ENCODE data around the gene ELOVL5.

Gene ELOVL5

DNA sequence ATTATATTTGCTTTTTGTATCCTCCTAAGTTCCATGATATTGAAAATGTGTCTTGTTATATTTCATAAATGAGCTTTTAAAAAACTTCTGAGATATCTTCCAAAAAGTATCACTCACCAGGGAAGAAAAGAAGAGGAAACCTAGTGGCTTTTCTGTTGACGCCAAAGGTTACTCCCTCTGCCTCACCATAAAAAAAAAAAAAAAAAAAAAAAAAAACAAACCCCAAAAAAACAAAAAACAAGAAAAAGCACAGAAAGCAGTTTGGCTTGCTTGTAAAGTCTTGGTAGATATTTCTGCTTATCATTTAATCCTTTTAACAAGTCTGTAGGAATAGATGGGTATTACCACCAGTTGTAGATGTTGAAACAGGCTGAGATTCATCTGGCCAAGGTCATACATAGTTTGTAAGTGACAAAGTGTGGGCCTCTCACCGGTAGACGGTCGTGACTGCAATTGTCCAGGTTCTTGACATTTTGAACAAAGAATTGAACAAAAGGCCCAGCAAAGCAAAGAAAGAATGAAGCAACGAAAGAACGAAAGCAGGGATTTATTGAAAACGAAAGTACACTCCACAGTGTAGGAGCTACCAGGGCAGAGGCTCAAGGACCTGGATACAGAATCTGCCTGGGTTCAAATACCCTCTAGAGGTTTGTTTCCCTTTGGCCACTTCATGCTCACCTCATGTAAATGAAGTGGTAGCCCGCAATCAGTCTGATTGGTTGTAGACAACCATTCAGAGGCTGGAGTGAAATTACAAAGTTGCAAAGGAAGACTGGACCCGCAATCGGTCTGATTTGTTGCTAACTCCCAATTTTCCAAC, 11.6 kb upstream of the ELOVL5 start:
- Histone ChIP-seq H3K4me3 (ENCODE audit: insufficient read depth, low read depth, low read length) (no peak overlapping the region), H3K36me3 (ENCODE audit: control insufficient read depth, insufficient read depth, low read length) (no peaks in the 10 kb centered on the region), H3K4me1 (ENCODE audit: control insufficient read depth, insufficient read depth, low read length) (peaks cover 11% of the 10 kb centered on the region), H3K9me3 (ENCODE audit: control insufficient read depth, low read length) (no peaks in the 10 kb centered on the region), H3K27me3 (ENCODE audit: control insufficient read depth, insufficient read depth, low read length, poor library complexity, severe bottlenecking) (peaks cover 13% of the 10 kb centered on the region), H3K27ac (ENCODE audit: insufficient read depth, low read depth, low read length, poor library complexity, severe bottlenecking) (no peak overlapping the region)
- 83 to 88% methylated on average over 9 of the region's 10 CpGs for WGBS, 2 experiments

DNA sequence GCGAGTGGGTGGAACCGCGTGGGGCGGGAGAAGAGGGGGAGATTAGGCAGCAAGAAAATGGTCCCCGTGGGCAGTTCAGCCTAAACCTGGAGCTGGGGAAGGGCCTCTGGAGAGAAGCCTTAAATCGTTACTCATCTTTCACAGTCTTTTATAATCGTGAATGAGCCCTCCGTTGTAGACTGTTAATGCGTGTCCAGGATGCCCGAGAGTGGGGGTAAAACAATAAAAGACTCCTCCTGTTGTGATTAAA, 11.0 kb upstream of the ELOVL5 start:
- Histone ChIP-seq H3K27me3 (ENCODE audit: control insufficient read depth, insufficient read depth, low read length, poor library complexity, severe bottlenecking) (peaks cover 13% of the 10 kb centered on the region), H3K27ac (ENCODE audit: insufficient read depth, low read depth, low read length, poor library complexity, severe bottlenecking) (peak overlapping the region; percentile 38), H3K4me3 (ENCODE audit: insufficient read depth, low read depth, low read length) (peak overlapping the region; percentile 56), H3K36me3 (ENCODE audit: control insufficient read depth, insufficient read depth, low read length) (no peaks in the 10 kb centered on the region), H3K9me3 (ENCODE audit: control insufficient read depth, low read length) (no peaks in the 10 kb centered on the region), H3K4me1 (ENCODE audit: control insufficient read depth, insufficient read depth, low read length) (peaks cover 11% of the 10 kb centered on the region)
- 17 to 19% methylated on average over 10 of the region's 10 CpGs for WGBS, 2 experiments

DNA sequence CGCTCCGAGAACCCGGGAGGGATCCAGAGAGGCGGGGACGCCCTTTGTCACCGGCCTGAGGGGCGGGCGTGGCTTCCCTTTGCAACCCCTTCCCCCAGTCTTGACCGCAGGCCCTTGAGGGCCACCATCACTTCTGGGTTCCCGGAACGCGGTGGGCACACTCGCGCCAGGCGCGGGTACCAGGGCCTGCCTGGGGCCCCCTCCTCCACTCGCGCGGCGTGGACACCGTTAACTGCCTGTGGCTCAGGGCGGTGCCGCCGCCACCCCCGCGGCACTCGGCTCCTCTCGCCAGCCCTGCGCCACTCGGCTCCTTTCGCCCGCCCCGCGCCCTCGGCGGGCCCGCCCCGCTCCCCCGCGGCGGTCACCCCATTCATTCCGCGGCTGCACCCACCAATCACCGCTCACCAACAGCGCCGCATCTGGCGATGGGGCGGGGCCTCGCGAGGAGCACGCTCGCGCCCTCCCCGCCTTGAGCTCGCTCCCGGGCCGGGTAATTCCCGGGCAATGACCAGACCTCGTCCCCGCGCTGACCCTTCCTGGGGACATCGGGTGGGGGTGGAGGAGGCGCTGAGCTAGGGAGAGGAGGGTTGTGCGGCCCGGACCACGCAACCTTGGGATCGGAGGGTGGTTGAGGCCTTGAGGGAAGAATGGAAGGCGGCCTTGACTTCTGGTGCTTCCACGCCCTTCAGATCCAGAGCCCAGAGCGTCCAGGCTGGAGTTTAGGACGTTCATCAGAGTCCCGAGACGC, 10.5 kb upstream of the ELOVL5 start:
- Histone ChIP-seq H3K4me3 (ENCODE audit: insufficient read depth, low read depth, low read length) (peak overlapping the region; percentile 56), H3K27ac (ENCODE audit: insufficient read depth, low read depth, low read length, poor library complexity, severe bottlenecking) (peak overlapping the region; percentile 82), H3K9me3 (ENCODE audit: control insufficient read depth, low read length) (no peaks in the 10 kb centered on the region), H3K4me1 (ENCODE audit: control insufficient read depth, insufficient read depth, low read length) (peaks cover 11% of the 10 kb centered on the region), H3K27me3 (ENCODE audit: control insufficient read depth, insufficient read depth, low read length, poor library complexity, severe bottlenecking) (peaks cover 13% of the 10 kb centered on the region), H3K36me3 (ENCODE audit: control insufficient read depth, insufficient read depth, low read length) (no peaks in the 10 kb centered on the region)
- WGBS, 2 experiments = 1% methylated on average over 73 of the region's 73 CpGs

DNA sequence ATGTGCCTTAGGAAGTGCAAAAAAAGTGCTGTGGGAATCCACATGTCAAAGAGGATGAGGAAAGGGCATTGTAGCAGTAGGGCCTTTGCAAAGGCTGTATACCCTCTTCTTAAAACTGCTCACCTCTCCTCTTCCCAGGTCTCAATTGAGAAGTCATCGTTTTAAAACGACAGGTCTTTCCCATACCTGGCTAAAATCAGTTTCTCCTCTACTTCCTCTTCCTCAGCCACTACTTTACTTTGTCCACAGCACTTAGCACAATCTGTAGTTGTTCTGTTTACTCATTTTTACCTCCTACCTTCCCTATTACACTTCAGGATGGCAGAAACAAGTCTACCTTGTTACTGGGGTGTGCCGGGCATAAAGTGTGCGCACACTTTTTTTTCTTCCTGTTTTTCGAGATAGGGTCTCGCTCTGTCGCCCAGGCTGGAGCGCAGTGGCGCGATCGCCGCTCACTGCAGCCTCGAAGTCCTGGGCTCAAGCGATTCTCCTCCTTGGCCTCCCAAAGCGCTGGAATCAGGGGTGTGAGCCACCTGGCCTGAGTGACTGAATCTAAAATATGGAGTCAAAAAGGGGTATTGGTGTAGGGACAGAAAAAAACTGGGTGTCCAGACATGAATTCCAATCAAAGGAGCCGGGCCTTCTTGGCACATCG, 9.8 kb upstream of the ELOVL5 start:
- H3K4me1 ChIP-seq (ENCODE audit: control insufficient read depth, insufficient read depth, low read length) = peaks cover 11% of the 10 kb centered on the region
- H3K27ac ChIP-seq (ENCODE audit: insufficient read depth, low read depth, low read length, poor library complexity, severe bottlenecking) = peak overlapping the region; percentile 82
- H3K27me3 ChIP-seq (ENCODE audit: control insufficient read depth, insufficient read depth, low read length, poor library complexity, severe bottlenecking) = peaks cover 13% of the 10 kb centered on the region
- no peaks in the 10 kb centered on the region for H3K9me3 ChIP-seq (ENCODE audit: control insufficient read depth, low read length)
- no peaks in the 10 kb centered on the region for H3K36me3 ChIP-seq (ENCODE audit: control insufficient read depth, insufficient read depth, low read length)
- peak overlapping the region; percentile 56 for H3K4me3 ChIP-seq (ENCODE audit: insufficient read depth, low read depth, low read length)
- WGBS, 2 experiments = 18 to 26% methylated on average over 17 of the region's 17 CpGs

DNA sequence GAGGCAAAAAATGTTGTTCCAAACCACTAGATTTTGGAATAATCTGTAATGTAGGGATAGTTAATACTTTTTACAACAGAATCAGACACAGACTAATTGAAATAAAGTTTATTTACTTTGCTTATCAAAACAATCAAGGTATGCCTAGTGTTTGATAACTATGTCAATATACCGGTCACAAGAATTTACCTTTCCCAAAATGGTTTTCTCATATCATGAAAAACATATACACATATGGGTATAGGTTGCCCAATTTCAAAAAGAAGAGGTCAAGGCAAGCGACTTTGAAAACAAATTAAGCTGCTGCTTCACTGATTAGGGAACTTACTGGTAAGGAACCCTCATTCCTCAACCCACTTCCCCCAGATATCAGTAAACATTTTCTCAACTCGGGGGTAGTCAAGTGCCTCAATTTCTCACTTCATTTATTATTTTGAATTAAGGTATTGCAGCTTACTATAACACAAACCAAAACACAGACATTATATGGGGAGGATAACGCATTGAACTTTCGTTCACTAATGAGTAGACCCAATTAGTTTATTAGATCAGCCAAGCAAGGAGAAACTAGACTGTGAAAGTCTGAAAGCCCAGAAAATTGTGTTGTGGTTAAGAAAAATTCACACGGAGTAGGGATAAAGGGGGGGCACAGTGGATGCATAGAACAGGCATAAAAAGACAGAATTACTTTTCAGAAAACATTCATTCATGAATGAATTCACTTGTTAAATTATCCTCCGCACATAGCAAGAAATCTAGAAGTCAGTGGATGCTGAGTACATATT, 9.0 kb upstream of the ELOVL5 start:
- Histone ChIP-seq H3K4me1 (ENCODE audit: control insufficient read depth, insufficient read depth, low read length) (peaks cover 11% of the 10 kb centered on the region), H3K27ac (ENCODE audit: insufficient read depth, low read depth, low read length, poor library complexity, severe bottlenecking) (no peak overlapping the region), H3K36me3 (ENCODE audit: control insufficient read depth, insufficient read depth, low read length) (no peaks in the 10 kb centered on the region), H3K27me3 (ENCODE audit: control insufficient read depth, insufficient read depth, low read length, poor library complexity, severe bottlenecking) (peaks cover 13% of the 10 kb centered on the region), H3K4me3 (ENCODE audit: insufficient read depth, low read depth, low read length) (no peak overlapping the region), H3K9me3 (ENCODE audit: control insufficient read depth, low read length) (no peaks in the 10 kb centered on the region)
- 90 to 93% methylated on average over 4 to 7 of the region's 7 CpGs for WGBS, 2 experiments

DNA sequence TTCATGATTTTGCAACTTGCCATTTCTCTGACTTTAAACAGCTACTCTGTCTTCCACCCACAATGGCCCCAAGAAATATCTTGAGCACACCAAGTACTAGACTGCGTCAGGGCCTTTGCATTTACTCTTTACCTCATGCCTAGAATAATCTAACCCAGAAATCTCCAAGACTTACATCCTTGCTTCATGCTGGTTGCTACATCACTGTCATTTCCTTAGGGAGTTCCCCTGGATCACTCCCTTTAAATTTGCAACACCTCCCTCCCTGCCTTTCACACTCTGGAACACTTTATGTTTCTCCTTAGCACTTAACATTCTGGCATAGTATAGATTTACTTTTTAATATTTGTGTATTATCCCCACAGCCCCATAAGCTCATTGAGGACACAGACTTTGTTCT, 4.9 kb upstream of the ELOVL5 start:
- H3K36me3 ChIP-seq (ENCODE audit: control insufficient read depth, insufficient read depth, low read length) = no peaks in the 10 kb centered on the region
- no peak overlapping the region for H3K27ac ChIP-seq (ENCODE audit: insufficient read depth, low read depth, low read length, poor library complexity, severe bottlenecking)
- H3K9me3 ChIP-seq (ENCODE audit: control insufficient read depth, low read length) = no peaks in the 10 kb centered on the region
- no peak overlapping the region for H3K4me3 ChIP-seq (ENCODE audit: insufficient read depth, low read depth, low read length)
- H3K27me3 ChIP-seq (ENCODE audit: control insufficient read depth, insufficient read depth, low read length, poor library complexity, severe bottlenecking) = peaks cover 31% of the 10 kb centered on the region
- WGBS, 2 experiments = 89 to 97% methylated on average over 1 of the region's 1 CpG
- H3K4me1 ChIP-seq (ENCODE audit: control insufficient read depth, insufficient read depth, low read length) = peaks cover 7% of the 10 kb centered on the region

DNA sequence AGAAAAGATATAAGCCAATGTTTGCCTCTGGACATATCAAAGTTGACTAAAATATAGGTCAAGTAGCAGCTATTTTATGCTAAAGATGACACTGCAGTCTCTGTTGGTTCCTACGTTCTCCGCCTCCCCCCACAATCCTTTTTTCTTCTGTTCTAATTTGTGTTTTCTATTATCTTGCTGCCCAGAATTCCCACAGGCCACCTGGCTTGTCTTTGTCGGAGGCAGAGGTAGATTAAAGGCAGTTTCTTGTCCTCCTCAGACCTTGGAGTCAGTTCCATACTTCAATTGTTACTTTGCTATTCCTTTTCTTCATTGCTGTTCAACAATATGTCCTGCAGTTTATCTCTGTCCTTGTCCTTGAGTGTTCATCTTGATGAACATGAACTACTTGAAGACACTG, 3.6 kb upstream of the ELOVL5 start:
- H3K4me1 ChIP-seq (ENCODE audit: control insufficient read depth, insufficient read depth, low read length) = peaks cover under 1% of the 10 kb centered on the region
- no peaks in the 10 kb centered on the region for H3K36me3 ChIP-seq (ENCODE audit: control insufficient read depth, insufficient read depth, low read length)
- no peak overlapping the region for H3K27ac ChIP-seq (ENCODE audit: insufficient read depth, low read depth, low read length, poor library complexity, severe bottlenecking)
- H3K4me3 ChIP-seq (ENCODE audit: insufficient read depth, low read depth, low read length) = no peak overlapping the region
- 70 to 81% methylated on average over 3 of the region's 3 CpGs for WGBS, 2 experiments
- H3K9me3 ChIP-seq (ENCODE audit: control insufficient read depth, low read length) = no peaks in the 10 kb centered on the region
- H3K27me3 ChIP-seq (ENCODE audit: control insufficient read depth, insufficient read depth, low read length, poor library complexity, severe bottlenecking) = peaks cover 21% of the 10 kb centered on the region

DNA sequence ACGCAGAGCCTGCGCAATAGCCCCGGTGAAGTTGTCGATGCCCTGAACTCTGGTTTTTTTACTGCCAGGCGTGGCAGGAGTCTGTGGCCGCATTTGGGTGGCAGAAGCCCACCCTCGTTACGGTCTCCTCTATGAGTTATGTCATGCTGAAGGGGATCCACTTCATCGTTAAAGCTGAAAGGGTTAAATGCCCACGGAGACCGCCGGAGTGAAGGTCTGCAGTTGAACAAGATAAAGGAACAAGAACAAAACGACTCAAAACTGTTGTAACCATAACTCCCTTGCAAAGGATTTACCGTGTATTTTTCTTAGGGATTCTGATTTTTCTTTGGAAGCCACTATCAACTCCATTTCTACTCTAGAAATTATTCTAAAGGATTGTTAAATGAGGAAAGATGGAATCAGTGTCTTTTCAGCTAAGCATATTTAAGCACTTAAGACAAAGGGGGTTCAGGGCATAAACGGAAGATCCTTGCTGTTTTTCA, 501 bp upstream of the ELOVL5 start:
- H3K36me3 ChIP-seq (ENCODE audit: control insufficient read depth, insufficient read depth, low read length) = no peaks in the 10 kb centered on the region
- WGBS, 2 experiments = 40 to 43% methylated on average over 14 to 15 of the region's 15 CpGs

DNA sequence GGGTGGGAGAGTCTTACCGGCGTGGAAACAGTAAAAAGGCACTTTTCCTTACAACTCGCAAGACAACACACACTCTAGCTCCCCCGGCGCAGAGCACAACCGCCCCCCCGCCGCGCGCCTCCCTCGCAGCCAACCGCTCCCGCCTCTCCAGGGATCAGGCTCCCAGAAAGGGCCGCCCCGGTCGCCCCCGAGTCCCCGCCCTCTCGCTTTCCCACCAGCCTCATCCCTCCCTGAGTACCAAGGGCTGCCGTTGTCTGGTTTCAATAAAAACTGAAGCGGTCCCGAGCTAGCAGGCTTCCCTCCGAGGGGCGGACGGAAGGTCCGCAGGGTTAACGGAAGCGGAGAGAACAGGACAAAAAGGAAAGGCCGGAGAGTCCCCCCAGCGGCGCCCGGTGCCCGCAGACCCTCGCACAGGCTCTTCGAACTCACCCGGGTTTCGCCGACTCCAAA, 804 bp downstream of the ELOVL5 start:
- WGBS, 2 experiments = 0% methylated on average over 38 of the region's 38 CpGs
- Histone ChIP-seq H3K4me1 (ENCODE audit: control insufficient read depth, insufficient read depth, low read length) (peaks cover 7% of the 10 kb centered on the region), H3K36me3 (ENCODE audit: control insufficient read depth, insufficient read depth, low read length) (no peaks in the 10 kb centered on the region), H3K9me3 (ENCODE audit: control insufficient read depth, low read length) (no peaks in the 10 kb centered on the region), H3K4me3 (ENCODE audit: insufficient read depth, low read depth, low read length) (peak overlapping the region; percentile 91), H3K27ac (ENCODE audit: insufficient read depth, low read depth, low read length, poor library complexity, severe bottlenecking) (peak overlapping the region; percentile 88), H3K27me3 (ENCODE audit: control insufficient read depth, insufficient read depth, low read length, poor library complexity, severe bottlenecking) (peaks cover 18% of the 10 kb centered on the region)

More for the DNA sequence above, 501 bp upstream of the ELOVL5 start:
- peak overlapping the region; percentile 50 for H3K27ac ChIP-seq (ENCODE audit: insufficient read depth, low read depth, low read length, poor library complexity, severe bottlenecking)
- peaks cover 18% of the 10 kb centered on the region for H3K27me3 ChIP-seq (ENCODE audit: control insufficient read depth, insufficient read depth, low read length, poor library complexity, severe bottlenecking)
- peak overlapping the region; percentile 91 for H3K4me3 ChIP-seq (ENCODE audit: insufficient read depth, low read depth, low read length)
- no peaks in the 10 kb centered on the region for H3K9me3 ChIP-seq (ENCODE audit: control insufficient read depth, low read length)
- H3K4me1 ChIP-seq (ENCODE audit: control insufficient read depth, insufficient read depth, low read length) = peaks cover 7% of the 10 kb centered on the region

Measured in ectodermal cell (in vitro differentiated cells).